Stimulated activated CD4-positive, alpha-beta T cell treated with anti-CD3 and anti-CD28 coated beads, Interleukin-1b, Interleukin-23, amount 100 ng/mL, for 48 hours (primary cell): ENCODE results near the gene SEMA6B.

ENCODE experiments used
- DNase-seq: peaks from one replicate; pipeline ENCODE4 v3.0.0-alpha.2; 2020

The SEMA6B gene

DNA sequence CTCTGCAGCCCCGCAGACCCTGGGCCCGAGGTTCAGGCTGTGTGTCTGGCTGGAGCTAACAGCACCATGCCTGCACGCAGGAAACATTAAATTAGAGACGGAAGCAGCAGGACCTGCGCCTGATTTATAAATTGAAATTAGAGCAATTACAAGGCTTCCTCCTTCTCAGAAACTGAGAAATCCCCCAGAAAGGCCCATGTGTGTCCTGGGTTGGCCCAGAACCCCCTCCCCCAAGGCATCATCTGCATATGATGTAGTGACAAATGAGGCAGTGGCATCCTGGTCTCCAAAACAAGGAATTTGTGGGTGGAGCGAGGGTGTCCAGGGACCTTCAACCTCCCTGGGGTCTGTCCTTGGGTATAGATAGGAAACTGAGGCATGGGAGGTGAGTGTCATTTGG, 27.2 kb upstream of the SEMA6B start:
- no peak for DNase-seq

DNA sequence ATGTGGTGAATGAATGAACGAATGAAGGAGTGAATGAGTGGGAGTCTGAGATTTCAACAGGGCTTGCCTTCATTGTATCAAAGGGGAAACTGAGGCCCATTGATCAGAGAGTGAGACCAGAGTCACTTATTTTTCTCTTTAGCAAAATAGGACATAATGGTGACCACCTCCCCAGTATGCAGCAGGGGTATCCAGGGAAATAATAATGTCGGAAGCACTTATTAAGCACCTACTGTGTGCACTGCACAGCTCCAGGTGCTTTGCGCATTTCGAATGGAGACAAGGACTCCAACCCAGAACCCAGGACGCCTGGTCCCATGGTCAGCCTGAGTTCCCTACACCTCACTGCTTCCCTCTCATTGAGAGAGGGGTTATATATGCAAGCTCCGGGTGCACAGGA, 26.8 kb upstream of the SEMA6B start:
- no peak for DNase-seq

DNA sequence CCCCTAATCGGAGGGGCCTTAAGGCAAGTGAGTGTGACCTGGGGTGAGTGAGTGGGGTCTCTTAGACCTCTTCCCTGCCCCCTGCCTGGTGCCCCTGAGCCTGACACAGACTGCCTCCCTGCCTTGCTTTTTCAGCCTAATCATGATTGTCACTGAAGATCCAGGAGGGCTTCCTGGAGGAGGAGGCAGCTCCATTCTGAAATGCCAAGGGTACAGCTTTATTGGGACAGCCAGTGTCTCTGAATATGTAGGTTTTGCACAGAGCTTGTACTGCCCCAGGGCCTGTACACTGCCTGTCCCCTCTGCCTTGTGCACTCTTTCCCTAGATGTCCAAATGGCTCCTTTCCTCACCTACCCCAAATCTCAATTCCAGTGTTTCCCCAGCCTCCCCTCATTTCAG, 26.1 kb upstream of the SEMA6B start:
- DNase-seq = no peak

DNA sequence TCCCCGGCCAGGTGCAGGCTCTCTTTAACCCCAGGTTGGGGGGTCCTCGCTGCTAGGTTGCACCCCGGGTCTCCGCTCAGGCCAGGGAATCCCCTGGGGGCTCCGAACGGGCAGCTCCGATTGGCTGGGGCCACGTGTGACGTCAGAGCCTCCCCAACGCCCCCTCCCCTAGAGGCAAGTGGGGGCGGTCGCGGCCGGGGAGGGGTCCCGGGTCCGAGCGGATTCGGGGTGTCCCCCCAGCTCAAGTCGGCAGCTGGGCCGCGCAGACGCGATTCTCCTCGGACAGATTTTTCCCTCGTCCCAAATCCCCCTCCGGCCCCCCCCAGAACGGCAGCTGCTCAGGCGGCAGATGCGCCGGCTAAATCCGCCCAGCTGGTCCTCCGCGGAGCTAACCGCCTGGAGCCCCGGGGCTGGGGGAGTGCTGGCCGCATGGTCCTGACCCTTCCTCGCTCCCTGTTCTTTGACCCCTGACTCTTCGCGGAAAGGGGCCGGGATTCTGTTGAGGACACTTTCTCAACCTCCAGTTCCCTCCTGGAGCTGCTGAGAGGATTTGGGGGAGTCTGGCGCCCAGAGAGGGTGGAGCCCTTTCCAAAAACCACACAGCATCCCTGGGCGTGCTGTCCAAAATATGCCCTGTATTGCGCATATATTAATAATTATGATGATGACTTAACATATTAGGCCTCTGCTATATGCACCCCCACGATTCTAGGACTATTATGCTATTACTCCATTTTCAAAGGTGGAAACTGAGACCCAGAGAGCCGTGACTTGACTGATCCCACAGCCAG, 25.4 kb upstream of the SEMA6B start:
- no peak for DNase-seq

DNA sequence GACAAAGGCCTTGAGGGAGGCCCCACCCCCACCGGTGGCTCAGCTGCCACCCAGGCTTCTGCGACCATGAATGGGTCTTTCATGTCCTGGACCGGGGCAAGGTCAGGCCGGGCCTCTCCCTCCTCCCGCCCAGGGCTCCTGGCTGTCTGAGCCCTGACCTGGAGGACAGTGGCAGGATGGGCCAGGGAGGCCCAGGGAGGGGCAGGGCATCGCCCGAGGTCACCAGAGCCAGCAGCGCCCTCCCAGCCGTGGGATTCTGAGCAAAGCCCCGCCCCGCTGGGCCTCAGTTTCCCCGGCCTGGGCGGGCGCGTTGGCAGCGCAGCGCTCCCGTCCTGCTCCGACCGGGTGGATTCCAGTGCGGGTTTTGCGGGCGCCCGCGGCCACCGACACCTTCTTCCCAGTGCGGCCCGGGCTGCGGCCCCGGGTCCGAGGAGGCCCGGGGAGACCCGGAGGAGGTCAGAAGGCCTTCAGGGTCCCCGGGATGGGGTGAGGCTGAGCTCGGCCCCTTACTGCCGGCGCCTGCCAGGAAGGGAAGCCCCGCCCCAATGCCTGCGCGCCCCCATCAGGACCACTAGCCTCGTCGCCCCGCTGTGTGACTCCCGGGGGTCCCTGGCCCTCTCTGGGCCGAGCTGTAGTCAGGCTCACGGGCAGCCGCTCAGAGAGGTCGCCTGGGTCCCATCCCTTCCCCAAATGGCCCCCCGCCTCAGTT, 24.6 kb upstream of the SEMA6B start:
- peak; percentile 14 for DNase-seq

DNA sequence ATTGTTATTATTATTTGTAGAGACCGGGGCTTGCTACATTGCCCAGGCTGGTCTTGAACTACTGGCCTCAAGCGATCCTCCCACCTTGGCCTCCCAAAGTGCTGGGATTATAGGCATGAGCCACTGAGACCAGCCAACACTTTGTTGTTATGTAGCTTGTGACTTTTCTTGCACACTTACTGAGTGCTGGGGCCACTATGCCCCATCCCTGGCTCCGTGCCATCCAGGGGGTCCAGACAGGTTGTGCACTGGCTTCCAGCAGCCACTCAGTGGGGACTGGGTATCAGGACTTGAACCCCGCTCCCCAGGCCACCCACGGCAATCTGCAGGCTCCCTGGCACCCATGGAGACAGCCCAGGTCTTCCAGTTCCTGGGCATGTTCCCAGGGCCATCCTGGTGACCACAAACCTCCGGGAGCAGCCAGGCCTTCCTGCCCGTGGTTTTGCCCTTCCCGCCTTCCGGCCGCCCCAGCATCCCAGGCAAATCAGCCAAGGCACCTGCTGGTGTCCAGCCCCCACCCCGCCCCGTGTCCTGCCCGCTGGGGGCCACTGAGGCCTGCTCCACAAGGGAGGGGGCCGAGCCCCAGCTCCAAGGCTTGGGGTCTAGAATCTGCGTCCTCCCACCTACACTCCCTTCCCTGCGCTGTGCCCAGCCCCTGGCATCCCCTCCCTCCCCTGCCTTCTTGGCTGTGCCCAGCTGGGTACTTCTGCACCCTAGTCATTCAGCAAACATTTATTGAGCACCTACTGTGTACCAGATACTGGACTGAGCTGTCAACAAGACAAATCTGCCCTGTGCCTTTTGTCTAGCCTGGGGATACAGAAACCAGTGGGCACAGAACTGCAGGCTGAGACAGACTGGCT, 23.7 kb upstream of the SEMA6B start:
- no peak for DNase-seq

DNA sequence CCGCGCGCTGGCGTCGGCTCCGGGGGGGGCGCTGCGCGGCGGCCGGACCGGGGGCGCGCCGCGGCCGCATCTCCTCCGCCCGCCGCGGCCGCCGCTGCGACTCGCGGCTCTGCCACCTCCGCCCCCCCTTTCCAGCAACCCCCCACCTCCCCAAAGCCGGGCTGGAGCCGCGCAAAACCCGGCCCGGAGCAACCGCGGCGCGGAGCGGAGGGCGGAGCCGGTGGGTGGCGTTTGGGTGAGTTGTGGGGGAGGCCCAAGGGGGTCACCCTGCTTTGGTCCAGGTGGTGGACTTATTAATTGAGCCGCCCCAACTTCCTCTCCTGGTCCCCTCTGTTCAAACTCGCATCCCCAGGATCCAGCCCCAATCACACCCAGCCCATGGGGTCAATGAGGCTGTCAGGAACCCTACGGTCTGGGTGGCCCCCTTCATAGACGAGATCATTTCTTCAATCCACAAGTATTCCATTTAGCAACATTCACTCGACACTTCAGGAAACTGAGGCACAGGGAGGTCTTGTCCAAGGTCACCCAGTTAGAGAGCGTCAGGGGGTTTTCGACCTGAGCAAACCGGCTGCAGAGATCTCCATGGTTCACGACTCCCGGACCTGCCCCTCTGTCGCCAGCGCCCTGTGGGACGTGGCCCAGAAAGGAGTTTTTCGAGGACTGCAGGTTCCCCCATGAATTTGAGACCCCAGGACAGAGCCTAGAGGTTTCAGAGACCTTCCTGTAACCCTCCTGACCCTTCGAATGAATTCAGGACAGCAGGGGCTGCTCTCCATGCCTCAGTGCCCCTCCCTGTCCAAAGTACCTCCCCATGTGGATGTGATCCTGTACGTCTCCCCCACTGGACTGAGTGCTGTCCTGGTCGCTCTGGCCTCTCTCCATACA, 22.4 kb upstream of the SEMA6B start:
- no peak for DNase-seq

DNA sequence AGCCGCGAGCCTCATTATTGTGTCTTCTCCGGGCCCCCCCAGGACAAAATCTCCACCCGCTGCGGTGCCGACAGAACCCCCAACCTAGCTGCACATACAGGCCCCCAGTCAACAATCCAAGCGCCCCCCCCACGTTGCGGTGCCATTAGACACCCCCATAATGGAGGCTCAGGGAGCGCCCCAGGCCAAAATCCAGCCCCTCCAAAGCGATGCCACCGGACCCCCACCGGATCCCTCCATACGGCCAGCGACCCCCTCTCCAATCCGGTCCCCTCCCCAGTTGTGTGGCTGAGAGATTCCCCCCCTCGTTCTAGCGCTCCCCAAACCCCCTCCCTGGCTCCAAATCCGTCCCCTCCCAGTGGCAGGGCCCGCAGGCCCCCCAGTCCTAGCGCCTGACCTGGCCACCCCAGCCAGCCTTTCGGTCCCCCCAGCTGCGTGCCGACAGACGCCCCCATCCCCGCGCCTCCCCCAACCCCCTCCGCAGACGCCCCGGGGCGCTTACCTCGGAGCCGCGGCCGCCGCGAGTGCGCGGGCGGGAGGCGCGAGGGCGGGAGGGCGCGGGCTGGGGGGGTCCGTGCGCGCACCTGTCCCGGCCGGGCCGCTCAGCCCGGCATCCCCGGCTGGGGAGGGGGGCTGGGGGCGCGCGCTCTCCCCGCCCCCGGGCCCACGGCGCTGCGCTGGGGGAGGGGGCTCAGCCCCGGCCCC, 21.6 kb upstream of the SEMA6B start:
- no peak for DNase-seq

DNA sequence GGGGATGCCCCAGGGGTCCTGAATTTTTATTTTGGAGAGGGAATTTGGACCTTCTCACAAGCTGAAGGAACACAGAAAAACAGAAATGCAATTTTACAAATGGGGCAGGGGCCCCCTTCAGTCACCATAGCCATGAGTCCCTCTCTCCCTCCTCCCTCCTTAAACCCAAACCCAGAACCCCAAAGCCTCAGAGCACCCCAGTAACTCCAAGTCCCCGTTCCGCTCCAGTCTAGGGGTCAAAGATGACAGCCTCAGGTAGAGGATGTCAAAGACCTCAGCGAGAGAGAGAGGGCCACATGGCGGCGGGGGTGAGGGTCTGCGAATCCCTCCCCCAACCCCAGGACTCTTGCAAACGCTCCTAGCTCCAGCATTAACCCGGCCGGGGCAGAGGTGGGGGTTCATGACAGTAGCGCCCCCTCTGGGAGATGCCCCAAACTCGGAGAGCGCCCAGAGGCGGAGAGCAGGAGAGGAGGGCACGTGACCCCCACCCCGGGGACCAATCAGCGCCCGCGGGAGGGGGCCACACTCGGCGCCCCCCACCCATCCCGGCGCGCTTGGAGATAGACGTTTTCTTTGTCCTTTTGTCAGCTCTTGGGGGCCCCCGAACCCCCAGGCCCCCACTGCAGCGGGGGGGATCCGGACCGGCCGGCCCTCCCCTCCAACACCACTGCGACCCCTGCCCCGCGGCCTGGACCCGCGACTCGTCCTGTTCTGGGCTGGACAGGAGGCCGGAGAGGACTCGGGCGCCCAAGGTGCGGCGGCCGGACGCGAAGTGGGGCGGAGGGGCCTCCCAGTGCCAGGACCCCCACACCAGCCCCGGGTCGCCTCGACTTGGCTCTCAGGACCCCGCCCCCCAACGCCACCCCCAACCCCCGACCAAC, 20.8 kb upstream of the SEMA6B start:
- no peak for DNase-seq

DNA sequence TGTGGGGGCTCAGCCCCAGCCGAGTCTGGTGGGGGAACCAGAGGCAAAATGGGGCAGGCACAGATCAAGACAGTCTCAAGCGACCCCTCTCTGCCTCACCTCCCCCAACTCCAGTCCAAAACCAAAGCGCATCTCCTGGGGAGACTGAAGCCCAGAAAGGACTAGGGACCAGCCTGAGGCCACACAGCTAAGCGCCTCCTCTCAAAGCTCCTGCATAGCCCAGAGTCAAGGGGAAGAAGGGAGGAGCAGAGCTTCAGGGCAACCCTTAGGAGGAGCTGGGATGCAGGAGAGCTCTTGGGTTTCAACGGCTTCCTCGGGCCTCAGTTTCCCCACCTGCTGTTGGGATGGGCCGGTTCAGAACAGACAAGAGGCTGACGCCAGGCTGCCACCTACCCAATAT, 19.9 kb upstream of the SEMA6B start:
- no peak for DNase-seq

DNA sequence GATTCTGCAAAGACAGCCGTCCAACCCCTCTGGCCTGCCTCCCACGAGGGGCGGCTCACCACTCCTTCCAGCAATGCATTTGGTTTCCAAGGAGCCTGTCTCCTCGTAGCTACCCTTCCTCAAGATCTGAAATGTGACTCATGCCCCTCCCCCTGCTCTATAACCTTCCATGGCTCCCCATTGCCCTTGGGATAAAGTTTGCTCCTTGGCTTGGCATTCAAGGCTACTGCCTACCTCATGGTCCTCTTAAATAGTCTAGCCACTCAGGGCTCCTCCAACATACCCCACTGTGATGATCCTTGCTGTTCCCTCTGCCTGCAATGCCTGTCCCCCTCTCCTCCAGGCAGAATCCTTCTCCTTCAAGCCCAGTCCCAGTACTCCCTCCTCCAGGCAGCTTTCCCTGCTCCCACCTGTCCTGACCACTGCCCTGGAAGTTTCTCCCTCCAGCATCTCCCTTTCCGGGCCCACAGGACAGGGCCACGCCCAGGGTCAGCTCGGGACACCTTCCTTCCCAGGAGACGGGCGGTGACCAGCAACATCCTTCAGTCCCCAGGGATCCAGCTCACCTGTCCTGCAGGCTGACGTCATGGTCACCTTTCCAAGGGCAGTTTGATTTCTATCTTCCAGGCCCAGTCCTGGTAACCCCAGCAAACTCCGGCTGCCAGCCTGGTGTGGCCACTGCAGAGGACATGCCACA, 19.2 kb upstream of the SEMA6B start:
- no peak for DNase-seq

DNA sequence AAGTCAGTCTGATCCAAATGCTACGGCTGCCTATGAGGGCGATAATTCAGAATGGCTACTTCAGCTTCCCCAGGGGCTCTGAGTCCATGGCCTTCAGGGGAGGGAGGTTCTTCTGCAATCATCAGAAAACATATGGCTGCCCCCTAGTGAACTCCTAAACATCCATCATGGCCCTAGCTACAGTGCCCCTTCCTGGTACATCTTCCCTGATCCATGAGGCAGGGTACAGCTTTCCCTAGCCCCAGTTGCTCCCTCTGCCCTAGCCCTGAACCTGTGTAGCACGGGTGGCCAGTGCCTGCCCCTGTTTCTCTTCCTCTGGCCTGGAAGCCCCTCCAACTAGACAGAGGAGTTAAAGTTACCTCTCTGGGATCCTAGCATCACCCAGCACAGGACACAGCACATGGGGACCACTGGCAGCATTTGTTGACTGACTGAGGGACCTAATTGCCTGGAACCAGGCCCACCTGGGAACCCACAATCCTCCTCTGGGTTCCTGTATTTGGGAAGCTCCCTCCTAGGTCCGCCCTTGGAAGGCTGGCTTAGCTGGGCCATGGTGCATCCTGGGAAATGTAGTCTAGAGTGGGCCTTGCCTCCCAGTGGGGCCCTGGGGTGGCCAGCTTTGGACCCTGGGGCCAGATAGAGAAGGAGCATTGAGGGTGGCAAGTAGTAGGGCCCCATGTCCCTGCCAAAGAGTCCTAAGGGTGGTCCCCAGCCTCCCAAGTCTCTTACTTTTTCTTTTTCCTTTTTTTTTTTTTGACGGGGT, 17.7 kb upstream of the SEMA6B start:
- no peak for DNase-seq

DNA sequence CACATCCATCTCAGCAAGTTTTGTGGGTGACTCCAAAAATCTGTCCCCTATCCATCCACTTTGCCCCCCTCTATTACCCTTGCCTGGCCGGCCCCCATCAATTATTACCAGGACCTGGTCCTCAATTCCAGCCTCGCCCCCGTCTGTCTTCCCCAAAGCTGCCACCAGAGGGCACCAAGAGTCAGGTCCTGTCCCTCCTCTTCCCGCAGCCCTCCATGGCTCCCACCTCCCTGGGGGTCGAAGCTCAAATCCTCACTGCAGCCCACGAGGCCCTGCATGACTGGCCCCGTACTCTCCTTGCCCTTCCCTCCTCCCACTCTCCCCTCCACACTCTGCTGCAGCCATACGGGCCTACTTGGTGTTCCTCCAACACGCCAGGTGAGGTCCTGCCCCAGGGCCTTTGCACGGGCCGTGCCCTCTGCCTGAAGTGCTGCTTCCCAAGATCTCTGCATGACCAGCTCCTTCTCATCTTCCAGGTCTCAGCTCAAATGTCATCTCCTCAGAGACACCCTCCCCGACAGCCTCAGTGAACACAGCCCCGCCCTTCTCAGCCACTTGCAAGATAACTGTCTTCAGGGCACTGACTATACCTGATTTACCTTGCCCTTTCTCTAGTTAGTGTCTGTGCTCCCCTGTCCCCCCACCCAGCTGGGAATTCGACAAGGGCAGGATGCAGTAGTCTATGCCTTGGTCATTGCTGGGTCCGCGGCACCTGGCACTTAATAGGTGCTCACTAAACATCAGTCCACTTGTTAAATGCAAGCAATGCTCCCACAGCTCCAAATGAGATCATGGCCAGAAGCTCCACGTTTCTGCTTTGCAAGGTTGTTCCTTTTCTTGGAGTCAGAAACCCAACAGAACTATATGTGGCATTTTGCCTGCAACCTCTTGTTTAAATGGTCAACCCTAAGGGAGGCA, 16.8 kb upstream of the SEMA6B start:
- peak; percentile 70 for DNase-seq

DNA sequence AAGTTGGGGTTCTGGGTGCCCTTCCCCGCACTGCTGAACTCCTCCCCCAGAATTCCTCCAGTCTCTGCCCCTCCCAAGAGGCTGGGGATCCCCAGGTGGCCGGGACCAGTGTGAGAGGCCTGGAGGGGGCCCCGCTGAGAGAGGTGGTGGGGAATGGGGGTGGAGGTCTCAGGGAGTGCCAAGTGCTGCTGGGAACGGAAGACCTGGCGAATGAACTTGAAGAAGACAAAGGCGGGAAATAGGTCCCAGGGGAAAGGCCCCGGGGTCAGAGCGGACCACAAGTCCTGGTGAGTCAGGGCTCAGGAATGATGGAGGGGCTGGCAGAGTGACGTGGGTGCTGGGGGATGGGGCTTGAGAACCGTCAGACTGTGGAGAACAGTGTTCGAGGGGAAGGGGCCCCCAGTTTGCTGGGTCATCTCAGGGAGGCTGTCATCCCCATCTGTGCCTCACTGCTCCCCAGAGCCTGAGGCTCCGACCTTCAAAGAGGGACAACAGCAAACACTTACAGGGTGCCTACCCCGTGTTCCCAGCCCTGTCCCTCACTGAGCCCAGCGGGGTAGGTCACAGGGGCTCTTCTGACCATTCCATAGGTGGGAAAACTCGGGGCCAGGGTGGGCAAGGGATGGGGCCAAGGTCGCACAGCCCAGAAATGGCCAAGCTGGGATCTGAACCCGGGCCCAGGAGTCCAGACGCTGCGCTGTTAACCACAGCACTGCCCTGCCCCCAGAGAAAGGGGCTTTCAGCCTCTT, 16.0 kb upstream of the SEMA6B start:
- DNase-seq = no peak

DNA sequence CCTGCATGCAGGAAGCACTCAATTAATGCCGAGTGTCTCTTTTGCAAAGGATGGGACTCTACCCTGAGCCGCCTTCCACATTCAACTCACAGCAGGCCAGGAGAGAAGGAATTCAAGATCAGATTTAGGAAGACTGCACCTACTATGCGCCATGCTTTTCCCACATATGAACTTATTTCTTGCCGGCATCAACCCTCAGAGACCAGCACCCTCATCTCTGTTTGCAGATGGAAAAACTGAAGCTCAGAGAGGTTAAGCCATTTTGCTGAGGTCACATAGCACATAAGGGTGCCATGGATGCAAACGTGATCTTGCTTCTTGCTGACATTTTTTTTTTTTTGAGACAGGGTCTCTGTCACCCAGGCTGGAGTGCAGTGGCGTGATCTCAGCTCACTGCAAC, 14.2 kb upstream of the SEMA6B start:
- DNase-seq = no peak

DNA sequence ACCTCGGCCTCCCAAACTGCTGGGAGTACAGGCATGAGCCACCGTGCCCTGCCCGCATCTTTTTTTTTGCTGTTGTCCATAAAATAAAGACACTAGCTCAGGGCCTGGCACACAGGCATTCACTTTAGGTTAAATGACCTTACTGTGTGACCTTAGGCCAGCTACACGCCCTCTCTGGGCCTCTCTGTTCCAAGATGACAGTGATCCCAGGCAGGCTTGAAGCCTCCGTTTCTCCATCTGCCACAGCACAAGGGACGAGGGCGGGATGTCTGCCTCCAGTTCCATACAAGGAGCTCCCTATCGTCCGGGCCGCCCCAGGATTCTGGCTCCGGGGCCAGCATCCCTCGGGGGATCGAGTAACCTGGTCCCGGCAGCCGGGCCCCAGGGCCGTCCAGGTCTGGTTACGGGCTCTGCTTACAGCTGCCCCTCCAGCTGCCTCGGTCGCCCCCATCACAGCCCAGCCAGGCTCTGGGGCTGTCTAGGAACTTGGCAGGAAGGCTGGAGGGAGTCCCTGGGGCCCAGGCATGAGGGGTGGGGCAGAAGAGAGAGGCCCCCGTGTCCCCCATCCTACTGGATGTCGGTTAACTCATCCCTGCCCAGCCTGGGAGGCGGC, 11.9 kb upstream of the SEMA6B start:
- no peak for DNase-seq

DNA sequence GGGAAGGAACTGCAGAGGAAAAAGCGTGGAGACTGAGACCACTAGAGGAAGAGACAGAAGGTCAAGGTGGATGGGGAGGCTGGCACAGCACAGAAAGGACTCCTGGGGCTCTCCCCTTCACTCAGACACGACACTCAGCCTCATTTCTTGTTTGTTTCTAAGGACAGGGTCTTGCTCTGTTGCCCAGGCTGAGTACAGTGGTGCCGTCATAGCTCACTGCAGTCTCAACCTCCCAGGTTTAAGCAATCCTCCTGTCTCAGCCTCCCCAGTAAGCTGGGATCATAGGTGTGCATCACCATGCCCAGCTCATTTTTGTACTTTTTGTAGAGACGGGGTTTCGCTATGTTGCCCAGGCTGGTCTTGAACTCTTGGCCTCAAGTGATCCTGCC, 11.4 kb upstream of the SEMA6B start:
- no peak for DNase-seq
